ENCODE measurements around the gene VBP1. TPM values are rescaled to one million over a fixed set of nuclear protein-coding genes. Genes with fewer than 3 reads are reported as not detected.

Gene VBP1, protein sequence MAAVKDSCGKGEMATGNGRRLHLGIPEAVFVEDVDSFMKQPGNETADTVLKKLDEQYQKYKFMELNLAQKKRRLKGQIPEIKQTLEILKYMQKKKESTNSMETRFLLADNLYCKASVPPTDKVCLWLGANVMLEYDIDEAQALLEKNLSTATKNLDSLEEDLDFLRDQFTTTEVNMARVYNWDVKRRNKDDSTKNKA
- 10 to 100 TPM; 72.3 to 86.4 TPM for total RNA-seq

DNA sequence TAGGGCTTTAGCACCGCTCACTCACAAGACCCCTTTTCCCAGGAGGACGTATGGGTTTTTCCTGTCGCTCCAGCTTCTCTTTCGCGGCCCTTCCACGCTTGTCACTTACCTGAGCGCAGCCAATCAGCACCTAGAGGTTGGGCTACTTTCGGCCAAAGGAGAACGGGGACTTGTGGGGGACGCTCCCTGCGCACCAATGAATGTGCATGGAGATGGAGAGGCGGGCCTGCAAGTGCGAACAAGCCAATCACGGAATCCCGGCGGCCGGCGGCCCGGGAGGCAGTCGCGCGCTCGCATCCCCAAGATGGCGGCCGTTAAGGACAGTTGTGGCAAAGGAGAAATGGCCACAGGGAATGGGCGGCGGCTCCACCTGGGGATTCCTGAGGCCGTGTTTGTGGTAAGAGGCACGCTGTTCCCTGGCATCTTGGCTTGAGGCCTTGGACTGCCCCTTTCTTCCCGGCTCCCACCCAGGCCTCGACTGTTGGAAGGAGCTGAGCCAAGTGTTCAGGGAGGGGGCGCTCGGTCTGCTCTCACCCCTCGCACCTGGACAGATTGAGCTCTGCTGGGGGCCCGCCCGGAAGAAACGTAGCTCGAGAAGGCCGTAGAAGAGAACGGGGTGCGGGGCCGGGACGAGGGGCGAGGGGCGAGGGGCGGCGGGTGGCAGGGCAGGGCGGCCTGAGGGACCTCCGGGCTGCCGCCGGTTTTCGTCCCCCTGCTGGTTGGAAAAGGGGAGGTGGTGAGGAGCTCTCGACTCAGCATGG, at the start of gene VBP1:
Gene VBP1 (plus strand): TSS at position 282 of the 761 bp plus-strand sequence. CDS start 23 bp downstream, at position 305.
- peak; percentile 99 for ATAC-seq
- H3K27ac Mint-ChIP-seq: peak within 1 kb of the TSS; percentile 92

DNA sequence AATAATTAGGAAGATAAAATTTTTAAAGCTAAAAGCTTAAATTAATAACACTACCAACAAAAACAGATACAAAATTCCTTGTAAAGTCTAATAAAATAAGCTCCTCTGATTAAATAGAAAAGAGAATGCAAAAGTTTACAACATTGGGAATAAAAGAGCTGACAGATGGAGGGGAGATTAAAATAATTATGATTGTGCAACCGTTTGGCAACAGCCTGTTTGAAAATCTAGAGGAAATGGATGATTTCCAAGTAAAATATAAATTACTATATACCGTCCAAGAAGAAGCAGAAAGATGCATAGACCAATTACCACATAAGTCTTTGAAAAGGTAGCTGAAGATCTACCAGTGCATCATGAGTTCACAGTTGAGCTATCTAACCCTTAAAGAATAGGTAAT, 46.4 kb upstream of the VBP1 start:
- Mint-ChIP-seq H3K27me3 (no peaks in the 10 kb centered on the region), H3K4me1 (no peaks in the 10 kb centered on the region), H3K9me3 (ENCODE audit: low read depth) (no peaks in the 10 kb centered on the region), H3K4me3 (no peak overlapping the region), H3K36me3 (ENCODE audit: low read depth) (no peaks in the 10 kb centered on the region), H3K27ac (no peak overlapping the region)
- ChIA-PET CTCF (interaction anchor here (1.1 kb wide), 1 partner anchor 22 kb away, joined by 3 read pairs; no protein-coding TSS in a partner anchor), POLR2A (no interaction called here)
- intact Hi-C loops (cut with DNase I, micrococcal nuclease): no loop called here
- no peak for ATAC-seq
- no peak for DNase-seq

More for the DNA sequence above, at the start of gene VBP1:
- Mint-ChIP-seq H3K9me3 (ENCODE audit: low read depth) (no peaks in the 10 kb centered on the region), H3K36me3 (ENCODE audit: low read depth) (peaks cover 1% of the 10 kb centered on the region), H3K4me3 (peak within 1 kb of the TSS; percentile 98), H3K4me1 (peaks cover 19% of the 10 kb centered on the region), H3K27me3 (no peaks in the 10 kb centered on the region)
- POLR2A ChIA-PET: interaction anchor here (0.6 to 1.0 kb wide), 2 partner anchors 142 to 1125 kb away, joined by 3 to 8 read pairs; no protein-coding TSS in a partner anchor
- intact Hi-C loops (cut with DNase I, micrococcal nuclease): loop anchor here (1.0 to 10.0 kb wide), 10 partner anchors 28 to 664 kb away; partner anchors contain the start of genes BRCC3 (in 2 of the 2), CMC4 (in 2 of the 2), MTCP1 (in 2 of the 2) and RAB39B (in 2 of the 2)
- peak; percentile 92 for DNase-seq
- CTCF ChIA-PET: interaction anchor here (0.6 to 1.2 kb wide), 7 partner anchors 9 to 159 kb away, joined by 3 to 4 read pairs (median 3); no protein-coding TSS in a partner anchor

DNA sequence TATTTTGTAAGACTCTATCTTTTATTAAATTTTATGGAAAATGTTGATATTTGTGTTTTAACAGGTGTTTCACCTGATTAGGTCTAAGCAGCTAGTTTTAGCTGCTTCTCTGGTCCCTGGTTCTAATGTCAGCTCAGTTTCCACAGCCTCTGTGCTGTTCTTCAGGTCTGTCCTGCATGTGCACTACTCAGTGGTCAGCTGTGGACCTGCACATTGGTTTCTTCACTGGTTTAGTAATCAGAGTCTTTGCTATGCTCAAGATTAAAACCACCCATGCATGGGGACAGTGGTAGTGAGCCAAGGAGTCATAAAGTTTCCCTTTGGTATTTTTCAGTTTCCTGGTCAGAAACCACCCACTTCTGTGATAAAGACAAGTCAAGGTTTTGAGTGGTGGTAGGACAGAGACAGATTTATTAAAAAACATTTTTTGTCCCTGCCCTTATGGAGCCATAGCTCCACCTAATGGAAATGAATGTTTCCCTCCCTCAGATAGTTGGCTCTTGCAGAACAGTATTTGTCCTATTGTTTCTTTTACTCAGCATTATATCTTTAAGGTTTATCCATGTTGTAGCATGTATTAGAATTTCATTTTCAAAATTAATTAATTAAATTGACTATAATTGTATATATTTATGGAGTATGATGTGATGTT, 36.8 kb upstream of the VBP1 start:
- no peaks in the 10 kb centered on the region for H3K27me3 Mint-ChIP-seq
- H3K4me1 Mint-ChIP-seq: no peaks in the 10 kb centered on the region
- ATAC-seq: no peak
- H3K9me3 Mint-ChIP-seq (ENCODE audit: low read depth): no peaks in the 10 kb centered on the region
- H3K4me3 Mint-ChIP-seq: no peak overlapping the region
- intact Hi-C loops (cut with DNase I, micrococcal nuclease): no loop called here
- ChIA-PET CTCF (interaction anchor here (0.8 kb wide), 1 partner anchor 57 kb away, joined by 3 read pairs; no protein-coding TSS in a partner anchor), POLR2A (no interaction called here)
- H3K27ac Mint-ChIP-seq: no peak overlapping the region
- H3K36me3 Mint-ChIP-seq (ENCODE audit: low read depth): no peaks in the 10 kb centered on the region
- DNase-seq: no peak

DNA sequence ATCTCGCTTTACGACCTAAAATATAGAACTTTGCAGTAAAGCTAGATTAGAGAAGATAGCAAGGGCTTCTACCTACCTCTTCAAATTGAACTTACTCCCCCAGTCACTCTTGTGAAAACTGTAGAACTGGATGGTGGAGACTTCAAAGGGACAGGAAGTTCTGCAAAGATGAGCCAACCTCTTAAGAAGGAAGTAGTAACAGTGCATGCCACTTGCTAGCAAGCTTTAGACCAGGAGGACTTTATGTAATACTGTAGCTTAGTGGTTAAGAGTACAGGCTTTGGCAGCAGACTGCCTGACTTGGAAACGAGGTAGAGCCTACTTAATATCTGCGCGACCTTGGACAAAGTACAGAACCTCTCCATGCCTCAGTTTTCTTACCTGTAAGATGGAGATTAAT, 27.5 kb upstream of the VBP1 start:
- Mint-ChIP-seq H3K27me3 (no peaks in the 10 kb centered on the region), H3K27ac (peak overlapping the region; percentile 76), H3K9me3 (ENCODE audit: low read depth) (peaks cover 13% of the 10 kb centered on the region), H3K4me1 (peaks cover 41% of the 10 kb centered on the region), H3K36me3 (ENCODE audit: low read depth) (peaks cover 10% of the 10 kb centered on the region), H3K4me3 (no peak overlapping the region)
- DNase-seq (no peak), ATAC-seq (peak; percentile 82)
- ChIA-PET CTCF (no interaction called here), POLR2A (no interaction called here)
- intact Hi-C loops (cut with DNase I, micrococcal nuclease): loop anchor here in 1 of 2 experiments (1.0 kb wide), 1 partner anchor 28 kb away; the partner anchor contains the start of gene VBP1

DNA sequence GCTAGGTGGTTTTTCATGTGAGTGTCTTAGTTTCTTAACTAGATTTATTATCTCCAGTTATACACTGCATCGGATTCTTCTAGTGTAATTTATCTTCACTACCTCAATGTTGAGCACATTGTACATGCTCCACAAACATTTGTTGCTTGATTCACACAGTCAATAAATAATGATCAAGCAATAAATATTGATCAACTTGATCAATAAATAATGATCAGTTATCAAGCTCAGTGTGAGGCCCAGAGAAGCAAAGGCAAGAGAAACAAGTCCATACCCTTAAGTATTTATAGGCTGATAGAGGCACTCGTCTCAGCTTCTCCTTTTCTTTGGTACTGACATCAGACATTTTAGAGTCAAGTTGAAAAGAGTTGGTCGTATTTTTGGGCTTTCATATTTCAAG, 5.1 kb upstream of the VBP1 start:
- no peaks in the 10 kb centered on the region for H3K9me3 Mint-ChIP-seq (ENCODE audit: low read depth)
- ATAC-seq: no peak
- H3K4me1 Mint-ChIP-seq: peaks cover 3% of the 10 kb centered on the region
- intact Hi-C loops (cut with DNase I, micrococcal nuclease): loop anchor here in 1 of 2 experiments (10.0 kb wide), 1 partner anchor 136 kb away; the partner anchor contains the start of genes BRCC3, CMC4 and MTCP1
- no peak overlapping the region for H3K27ac Mint-ChIP-seq
- POLR2A ChIA-PET: no interaction called here
- H3K4me3 Mint-ChIP-seq: no peak overlapping the region
- CTCF ChIA-PET: interaction anchor here (1.0 kb wide), 1 partner anchor 55 kb away, joined by 3 read pairs; no protein-coding TSS in a partner anchor
- no peak for DNase-seq
- H3K27me3 Mint-ChIP-seq: no peaks in the 10 kb centered on the region
- no peaks in the 10 kb centered on the region for H3K36me3 Mint-ChIP-seq (ENCODE audit: low read depth)

DNA sequence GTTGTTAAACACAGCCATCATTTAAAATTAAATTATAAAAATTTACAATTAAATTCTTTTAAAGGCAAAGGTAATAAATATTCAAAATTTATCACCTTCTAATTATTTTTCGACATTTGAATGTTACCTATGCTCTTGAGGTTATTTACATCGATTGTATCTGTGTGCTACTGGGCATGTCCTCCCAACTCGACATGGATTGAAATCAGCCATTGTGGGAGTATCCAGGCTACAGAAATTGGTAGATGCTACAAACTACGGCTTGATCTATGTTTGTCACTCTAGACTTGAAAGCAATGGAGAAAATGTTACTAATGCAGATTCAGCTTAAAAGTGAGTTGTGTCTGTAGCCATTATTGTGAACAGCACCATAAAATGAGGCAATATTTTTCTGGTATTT, 2.5 kb upstream of the VBP1 start:
- no peak overlapping the region for H3K27ac Mint-ChIP-seq
- H3K27me3 Mint-ChIP-seq: no peaks in the 10 kb centered on the region
- no peak overlapping the region for H3K4me3 Mint-ChIP-seq
- peaks cover 16% of the 10 kb centered on the region for H3K4me1 Mint-ChIP-seq
- H3K36me3 Mint-ChIP-seq (ENCODE audit: low read depth): peaks cover 1% of the 10 kb centered on the region
- ChIA-PET POLR2A (no interaction called here), CTCF (interaction anchor here (0.6 kb wide), 1 partner anchor 40 kb away, joined by 4 read pairs; no protein-coding TSS in a partner anchor)
- intact Hi-C loops (cut with DNase I, micrococcal nuclease): loop anchor here in 1 of 2 experiments (10.0 kb wide), 1 partner anchor 139 kb away; the partner anchor contains the start of genes BRCC3, CMC4 and MTCP1
- DNase-seq (no peak), ATAC-seq (no peak)
- H3K9me3 Mint-ChIP-seq (ENCODE audit: low read depth): no peaks in the 10 kb centered on the region

DNA sequence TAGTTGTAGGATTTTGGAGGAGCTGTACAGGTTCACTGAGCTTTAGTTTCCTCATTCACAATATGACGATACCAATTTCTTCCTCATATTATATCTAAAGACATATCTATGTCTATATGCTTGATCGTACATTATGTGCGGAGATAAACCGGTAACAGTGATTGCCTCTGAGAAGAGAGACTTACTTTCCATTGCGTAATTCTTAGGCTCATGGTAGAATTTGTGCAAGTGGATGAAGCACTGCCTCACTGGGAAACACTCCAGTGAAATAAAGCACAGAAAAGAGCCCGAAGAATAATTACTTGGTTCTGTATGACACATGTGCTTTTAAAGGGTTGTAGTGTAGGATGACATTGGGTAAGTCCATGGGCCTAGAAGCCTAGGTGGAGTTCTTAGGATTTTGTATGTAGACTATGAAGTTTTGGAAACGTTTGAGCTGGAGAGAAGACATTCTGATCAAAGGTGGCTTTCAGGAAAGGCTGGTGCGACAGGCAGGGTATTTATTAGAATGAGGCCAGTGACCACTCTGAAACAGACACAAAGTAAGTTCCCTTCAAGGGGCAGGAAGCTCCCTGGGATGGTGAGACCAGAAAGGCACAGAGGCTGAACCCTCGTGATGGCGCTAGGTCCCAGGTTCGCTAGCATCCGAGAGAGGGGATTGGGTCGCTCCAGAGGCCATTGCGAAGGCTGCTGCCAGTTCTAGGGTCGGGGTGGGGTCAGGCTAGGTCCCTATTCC, 649 bp upstream of the VBP1 start:
- peak overlapping the region; percentile 92 for H3K27ac Mint-ChIP-seq
- peaks cover 1% of the 10 kb centered on the region for H3K36me3 Mint-ChIP-seq (ENCODE audit: low read depth)
- ChIA-PET POLR2A (interaction anchor here (0.6 kb wide), 2 partner anchors 373 to 1124 kb away, joined by 3 read pairs; no protein-coding TSS in a partner anchor), CTCF (interaction anchor here (0.6 to 1.2 kb wide), 6 partner anchors 10 to 158 kb away, joined by 3 to 4 read pairs (median 3); no protein-coding TSS in a partner anchor)
- peaks cover 19% of the 10 kb centered on the region for H3K4me1 Mint-ChIP-seq
- H3K4me3 Mint-ChIP-seq: peak overlapping the region; percentile 98
- H3K27me3 Mint-ChIP-seq: no peaks in the 10 kb centered on the region
- no peak for DNase-seq
- intact Hi-C loops (cut with DNase I, micrococcal nuclease): loop anchor here (1.0 to 10.0 kb wide), 10 partner anchors 27 to 665 kb away; partner anchors contain the start of genes BRCC3 (in 2 of the 2), CMC4 (in 2 of the 2), MTCP1 (in 2 of the 2) and RAB39B (in 2 of the 2)
- ATAC-seq: peak; percentile 49
- H3K9me3 Mint-ChIP-seq (ENCODE audit: low read depth): no peaks in the 10 kb centered on the region

DNA sequence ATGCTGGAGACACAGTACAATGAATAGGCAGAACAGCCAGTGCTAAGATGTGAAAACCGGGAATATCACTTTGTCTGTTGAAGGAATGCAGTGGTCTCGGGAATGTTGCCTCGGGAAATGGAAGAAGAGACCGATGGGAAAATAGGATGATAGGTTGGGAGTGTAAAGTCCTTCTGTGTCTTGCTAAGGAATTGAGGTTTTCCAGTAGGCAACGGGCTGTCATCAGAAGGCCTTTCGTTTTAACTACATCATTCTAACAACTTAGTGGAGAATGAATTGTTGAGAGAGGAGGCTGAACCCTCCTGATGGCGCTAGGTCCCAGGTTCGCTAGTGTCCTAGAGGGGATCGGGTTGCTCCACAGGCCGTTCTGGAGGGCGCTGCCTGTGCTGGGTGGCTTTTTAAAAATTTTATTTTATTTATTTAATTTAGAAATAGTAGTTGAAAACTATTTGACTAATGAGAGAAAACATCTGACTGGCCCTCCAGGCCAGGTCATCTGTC, 730 bp downstream of the VBP1 start:
- intact Hi-C loops (cut with DNase I, micrococcal nuclease): loop anchor here (1.0 to 10.0 kb wide), 10 partner anchors 29 to 664 kb away; partner anchors contain the start of genes BRCC3 (in 2 of the 2), CMC4 (in 2 of the 2), MTCP1 (in 2 of the 2) and RAB39B (in 2 of the 2)
- POLR2A ChIA-PET: interaction anchor here (1.0 kb wide), 1 partner anchor 143 kb away, joined by 8 read pairs; no protein-coding TSS in a partner anchor
- Mint-ChIP-seq H3K4me3 (peak overlapping the region; percentile 98), H3K27me3 (no peaks in the 10 kb centered on the region), H3K4me1 (peaks cover 19% of the 10 kb centered on the region), H3K9me3 (ENCODE audit: low read depth) (no peaks in the 10 kb centered on the region), H3K36me3 (ENCODE audit: low read depth) (peaks cover 7% of the 10 kb centered on the region), H3K27ac (peak overlapping the region; percentile 92)
- CTCF ChIA-PET: interaction anchor here (0.7 to 1.3 kb wide), 6 partner anchors 25 to 299 kb away, joined by 3 to 6 read pairs (median 3); no protein-coding TSS in a partner anchor
- peak; percentile 25 for DNase-seq
- ATAC-seq: no peak

DNA sequence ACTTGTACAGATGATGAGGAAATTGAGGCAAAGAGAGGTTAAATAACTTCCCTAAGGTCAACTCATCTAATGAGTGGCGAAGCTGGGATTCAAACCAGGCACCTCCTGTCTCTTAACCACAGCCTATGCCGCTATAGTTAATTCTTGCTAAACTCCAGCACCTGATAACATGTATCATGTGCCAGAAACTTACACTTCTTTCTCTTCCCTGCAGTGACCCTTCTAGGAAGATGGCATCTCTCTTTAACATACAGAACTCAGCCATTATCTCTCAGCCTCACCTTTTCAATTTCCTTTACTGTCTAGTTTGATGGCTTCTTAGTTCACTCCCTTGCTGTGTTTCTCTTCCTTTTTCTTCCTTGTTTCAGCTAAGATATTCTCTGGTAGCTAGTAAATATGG, 2.5 kb downstream of the VBP1 start:
- Mint-ChIP-seq H3K4me3 (no peak overlapping the region), H3K9me3 (ENCODE audit: low read depth) (no peaks in the 10 kb centered on the region), H3K27me3 (no peaks in the 10 kb centered on the region), H3K27ac (no peak overlapping the region), H3K36me3 (ENCODE audit: low read depth) (peaks cover 17% of the 10 kb centered on the region), H3K4me1 (peaks cover 19% of the 10 kb centered on the region)
- intact Hi-C loops (cut with DNase I, micrococcal nuclease): loop anchor here (5.0 to 10.0 kb wide), 4 partner anchors 44 to 394 kb away; partner anchors contain the start of genes BRCC3 (in 1 of the 2), CMC4 (in 1 of the 2), MTCP1 (in 1 of the 2) and RAB39B (in 1 of the 2)
- ATAC-seq (no peak), DNase-seq (no peak)
- ChIA-PET POLR2A (no interaction called here), CTCF (interaction anchor here (1.2 kb wide), 1 partner anchor 125 kb away, joined by 3 read pairs; no protein-coding TSS in a partner anchor)

DNA sequence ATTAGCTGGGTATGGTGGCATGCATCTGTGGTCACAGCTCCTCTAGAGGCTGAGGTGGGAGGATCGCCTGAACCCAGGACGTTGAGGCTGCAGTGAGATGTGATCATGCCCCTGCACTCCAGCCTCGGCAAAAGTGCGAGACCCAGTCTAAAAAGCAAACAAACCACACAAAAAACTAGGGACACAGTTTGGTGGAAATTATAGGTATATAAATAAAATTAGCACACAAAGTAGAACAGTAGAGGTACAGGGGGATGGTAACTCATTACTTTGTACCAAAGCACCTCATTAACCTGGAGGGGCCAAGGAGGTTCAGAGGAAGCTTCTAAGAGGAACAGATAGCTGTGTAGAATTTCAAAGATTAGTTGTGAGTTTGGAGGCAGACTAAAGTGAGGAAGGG, 5.1 kb downstream of the VBP1 start:
- Mint-ChIP-seq H3K4me1 (peaks cover 20% of the 10 kb centered on the region), H3K4me3 (no peak overlapping the region), H3K27ac (no peak overlapping the region), H3K27me3 (no peaks in the 10 kb centered on the region), H3K36me3 (ENCODE audit: low read depth) (peaks cover 29% of the 10 kb centered on the region), H3K9me3 (ENCODE audit: low read depth) (no peaks in the 10 kb centered on the region)
- DNase-seq (no peak), ATAC-seq (no peak)
- POLR2A ChIA-PET: no interaction called here
- CTCF ChIA-PET: no interaction called here
- intact Hi-C loops (cut with DNase I, micrococcal nuclease): no loop called here

All from activated CD4-positive, alpha-beta T cell treated with anti-CD3 and anti-CD28 coated beads for 36 hours (primary cell).